Fibroblast of mammary gland (primary cell): ENCODE data around the gene BANK1.

Source experiments
- DNase-seq: peaks from one replicate; pipeline ENCODE4 v3.0.0-alpha.2; 2010; ENCODE audit warnings: low read depth
- H3K4me3 ChIP-seq: 2 replicates; pipeline ENCODE4 v1.5.1; 2011; ENCODE audit warnings: low read depth, mild to moderate bottlenecking, low read length, moderate library complexity; ENCODE audit not compliant: control insufficient read depth
- TF ChIP-seq, protein P1 (sequence below): conservative IDR thresholded peaks from 2 replicates; pipeline ENCODE4 v1.5.1; 2011; ENCODE audit warnings: low read depth, low read length, inconsistent platforms; ENCODE audit not compliant: control insufficient read depth, insufficient read depth

Gene BANK1

DNA sequence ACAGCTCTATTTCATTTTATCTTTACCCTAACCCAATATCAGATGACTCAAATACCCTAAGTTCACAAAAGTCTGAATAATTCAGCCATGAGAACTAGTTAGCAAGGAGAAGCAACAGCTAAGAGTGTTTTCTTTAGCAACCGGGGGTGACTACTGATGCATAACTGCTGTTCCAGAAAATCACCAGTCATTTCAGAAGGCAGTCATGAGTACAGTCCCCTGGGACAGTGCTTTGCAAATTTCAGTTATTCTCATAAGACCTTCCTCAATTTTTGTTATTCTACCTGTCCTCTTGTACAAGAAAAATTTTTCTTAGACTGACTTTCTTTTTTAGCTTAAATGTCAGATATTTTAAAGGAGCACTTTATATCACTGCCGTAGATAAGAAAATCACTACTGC is 16.4 kb downstream of the BANK1 start:
- DNase-seq: peak; percentile 25
- no peak overlapping the region for H3K4me3 ChIP-seq
- TF ChIP-seq, protein P1, sequence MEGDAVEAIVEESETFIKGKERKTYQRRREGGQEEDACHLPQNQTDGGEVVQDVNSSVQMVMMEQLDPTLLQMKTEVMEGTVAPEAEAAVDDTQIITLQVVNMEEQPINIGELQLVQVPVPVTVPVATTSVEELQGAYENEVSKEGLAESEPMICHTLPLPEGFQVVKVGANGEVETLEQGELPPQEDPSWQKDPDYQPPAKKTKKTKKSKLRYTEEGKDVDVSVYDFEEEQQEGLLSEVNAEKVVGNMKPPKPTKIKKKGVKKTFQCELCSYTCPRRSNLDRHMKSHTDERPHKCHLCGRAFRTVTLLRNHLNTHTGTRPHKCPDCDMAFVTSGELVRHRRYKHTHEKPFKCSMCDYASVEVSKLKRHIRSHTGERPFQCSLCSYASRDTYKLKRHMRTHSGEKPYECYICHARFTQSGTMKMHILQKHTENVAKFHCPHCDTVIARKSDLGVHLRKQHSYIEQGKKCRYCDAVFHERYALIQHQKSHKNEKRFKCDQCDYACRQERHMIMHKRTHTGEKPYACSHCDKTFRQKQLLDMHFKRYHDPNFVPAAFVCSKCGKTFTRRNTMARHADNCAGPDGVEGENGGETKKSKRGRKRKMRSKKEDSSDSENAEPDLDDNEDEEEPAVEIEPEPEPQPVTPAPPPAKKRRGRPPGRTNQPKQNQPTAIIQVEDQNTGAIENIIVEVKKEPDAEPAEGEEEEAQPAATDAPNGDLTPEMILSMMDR: no peak

DNA sequence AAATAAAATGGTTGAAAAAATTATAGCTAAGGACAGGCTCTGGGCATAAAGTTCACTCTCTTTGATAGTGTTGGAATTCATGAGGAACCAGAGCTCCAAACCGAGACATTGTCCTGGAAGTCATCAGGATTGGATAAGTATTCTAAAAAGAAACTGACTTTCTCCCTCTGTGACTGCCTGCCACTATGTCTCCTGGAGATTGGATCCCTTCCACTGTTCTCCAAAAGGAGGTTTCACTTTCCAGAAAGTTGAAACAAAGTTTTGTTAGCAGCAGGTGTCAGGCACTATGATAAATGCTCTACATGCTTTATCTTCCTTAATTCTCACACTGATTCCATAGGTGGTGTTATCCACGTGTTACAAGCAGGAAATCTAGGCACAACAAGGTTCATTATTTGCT is 16.8 kb downstream of the BANK1 start:
- TF ChIP-seq, protein P1: no peak
- H3K4me3 ChIP-seq: no peak overlapping the region
- DNase-seq: no peak

DNA sequence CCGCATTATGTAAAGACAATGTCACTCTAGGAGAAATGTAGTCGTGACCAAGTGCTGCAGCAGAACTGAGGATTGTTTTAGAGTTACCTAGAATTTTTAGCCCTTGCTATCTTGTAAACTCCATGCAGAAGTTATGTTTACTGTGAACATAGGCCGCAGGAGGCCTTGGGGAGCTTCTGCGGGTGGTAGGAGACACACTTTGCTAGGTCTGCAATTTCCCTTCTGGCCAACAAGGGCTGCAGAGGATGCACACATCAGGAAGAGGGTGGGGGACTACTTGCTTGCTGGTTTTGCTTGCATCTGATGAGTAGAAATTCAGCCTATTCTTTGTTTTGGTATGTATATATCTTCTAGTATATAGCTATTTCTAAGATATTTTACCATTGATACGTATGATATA is 23.1 kb downstream of the BANK1 start:
- no peak for DNase-seq
- TF ChIP-seq, protein P1: no peak
- H3K4me3 ChIP-seq: no peak overlapping the region

DNA sequence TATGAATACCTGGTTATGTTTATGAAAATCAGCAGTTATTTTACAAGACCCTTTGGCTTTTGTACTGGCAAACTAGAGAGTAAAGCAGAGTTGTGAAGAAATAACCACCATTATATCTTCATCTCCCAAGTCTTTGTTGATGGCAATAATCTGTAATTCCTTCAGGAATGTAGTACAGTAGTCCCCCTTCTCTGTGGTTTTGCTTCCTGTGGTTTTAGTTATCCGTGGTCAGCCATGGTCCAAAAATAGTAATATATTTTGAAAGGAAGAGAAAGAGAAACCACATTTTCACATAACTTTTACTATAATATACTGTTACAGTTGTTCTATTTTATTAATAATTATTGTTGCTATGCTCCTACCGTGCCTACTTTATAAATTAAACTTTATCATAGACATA is 27.8 kb downstream of the BANK1 start:
- DNase-seq: peak; percentile 3
- TF ChIP-seq, protein P1: no peak
- no peak overlapping the region for H3K4me3 ChIP-seq

DNA sequence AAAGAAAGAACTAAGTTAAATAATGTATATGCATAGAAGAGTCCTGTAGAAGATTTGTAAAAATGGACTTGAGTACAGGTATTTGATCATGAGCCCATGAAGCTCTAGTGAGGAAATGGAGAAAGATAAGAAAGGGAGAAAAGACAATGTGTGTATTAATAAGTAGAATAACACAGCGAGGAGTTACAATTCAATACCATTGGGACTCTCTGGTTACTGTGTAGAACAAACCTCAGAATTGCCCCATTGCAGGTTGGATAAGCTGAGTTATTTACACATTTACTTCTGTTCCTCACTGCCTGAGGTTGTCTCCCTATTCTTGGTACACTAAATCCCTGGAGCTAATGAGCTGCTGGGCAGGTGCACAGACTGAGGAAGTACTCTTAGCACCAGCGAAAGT is 33.3 kb downstream of the BANK1 start:
- no peak overlapping the region for H3K4me3 ChIP-seq
- no peak for DNase-seq
- TF ChIP-seq, protein P1: no peak

DNA sequence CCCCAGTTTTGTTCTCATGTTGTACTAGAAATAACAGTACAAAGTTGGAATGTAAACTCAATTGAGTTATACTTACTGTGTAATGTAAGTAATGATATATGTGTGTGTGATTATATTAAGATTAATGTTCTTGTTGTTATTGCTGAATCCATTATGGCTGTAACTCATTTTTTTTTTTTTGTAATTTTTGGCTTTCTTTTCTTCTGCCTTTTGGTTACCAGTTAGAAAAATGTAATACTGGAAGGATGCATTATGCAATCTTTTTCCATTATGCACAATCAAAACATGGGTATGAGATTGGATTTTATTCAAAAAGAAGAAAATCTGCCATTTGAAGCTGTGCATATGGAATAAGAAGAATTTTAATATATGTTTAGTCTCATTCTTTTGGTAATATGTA is 34.0 kb downstream of the BANK1 start:
- no peak overlapping the region for H3K4me3 ChIP-seq
- TF ChIP-seq, protein P1: no peak
- no peak for DNase-seq

DNA sequence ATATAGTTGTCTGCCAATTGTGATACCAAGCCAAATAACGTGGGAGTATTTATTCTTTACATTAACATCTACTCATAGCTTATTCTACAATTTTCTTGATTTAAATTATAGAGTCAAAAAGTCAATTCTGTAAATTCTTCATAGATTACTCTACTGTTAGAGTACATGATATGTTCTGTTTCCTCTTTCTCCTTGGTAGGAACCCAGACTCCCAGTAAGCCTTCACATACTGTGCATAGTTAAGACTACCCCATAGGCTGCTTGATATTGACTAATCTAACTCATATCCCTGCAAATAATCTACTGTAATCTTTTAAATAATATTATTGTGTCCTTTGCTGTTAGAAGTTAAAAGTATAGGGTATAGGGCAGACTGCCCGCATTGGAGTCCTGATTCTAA is 35.4 kb downstream of the BANK1 start:
- TF ChIP-seq, protein P1: no peak
- H3K4me3 ChIP-seq: no peak overlapping the region
- DNase-seq: no peak
